ENCODE measurements around the gene KCTD11. TPM values are rescaled to one million over a fixed set of nuclear protein-coding genes. Genes with fewer than 3 reads are reported as not detected.

KCTD11 gene
- total RNA-seq, 2 experiments from 2014 or later: 6.0 to 8.6 TPM

DNA sequence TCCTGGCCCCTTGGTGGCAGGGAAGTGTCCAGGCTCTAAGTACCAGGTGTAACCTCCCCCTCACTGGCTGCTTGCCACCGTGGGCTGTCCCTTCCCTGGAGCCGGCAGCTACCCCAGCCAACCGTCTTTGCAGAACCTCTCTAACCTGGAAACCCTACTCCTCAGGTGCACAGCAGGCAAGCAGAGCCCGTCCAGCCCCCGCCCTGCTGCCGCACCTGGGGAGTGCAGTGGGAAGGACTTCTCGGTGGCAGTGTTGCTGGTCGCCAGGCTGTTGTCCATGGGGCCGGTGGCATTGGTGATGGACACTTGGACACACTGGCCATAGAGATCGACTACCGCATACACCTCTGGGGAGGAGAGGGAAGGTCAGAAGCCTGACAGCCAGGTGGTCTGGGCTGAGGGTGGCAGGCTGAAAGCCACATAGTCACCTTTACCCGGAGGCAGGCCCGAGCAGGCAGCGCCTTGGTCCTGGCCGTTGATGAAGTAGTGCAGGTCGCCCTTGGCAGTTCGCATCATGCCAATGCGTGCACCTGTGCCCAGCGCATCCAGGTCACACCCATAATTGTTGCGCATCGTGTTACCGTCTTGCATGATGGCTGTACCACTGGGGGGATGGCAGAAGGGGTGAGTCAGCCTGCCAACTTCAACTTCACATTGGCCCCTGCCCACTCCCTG lies 29.3 kb upstream of the KCTD11 start:
- no peak for DNase-seq (ENCODE audit: low spot score)
- BruUV-seq (replicated peaks): no TSS peak
- POLR2A ChIA-PET: no interaction called here

DNA sequence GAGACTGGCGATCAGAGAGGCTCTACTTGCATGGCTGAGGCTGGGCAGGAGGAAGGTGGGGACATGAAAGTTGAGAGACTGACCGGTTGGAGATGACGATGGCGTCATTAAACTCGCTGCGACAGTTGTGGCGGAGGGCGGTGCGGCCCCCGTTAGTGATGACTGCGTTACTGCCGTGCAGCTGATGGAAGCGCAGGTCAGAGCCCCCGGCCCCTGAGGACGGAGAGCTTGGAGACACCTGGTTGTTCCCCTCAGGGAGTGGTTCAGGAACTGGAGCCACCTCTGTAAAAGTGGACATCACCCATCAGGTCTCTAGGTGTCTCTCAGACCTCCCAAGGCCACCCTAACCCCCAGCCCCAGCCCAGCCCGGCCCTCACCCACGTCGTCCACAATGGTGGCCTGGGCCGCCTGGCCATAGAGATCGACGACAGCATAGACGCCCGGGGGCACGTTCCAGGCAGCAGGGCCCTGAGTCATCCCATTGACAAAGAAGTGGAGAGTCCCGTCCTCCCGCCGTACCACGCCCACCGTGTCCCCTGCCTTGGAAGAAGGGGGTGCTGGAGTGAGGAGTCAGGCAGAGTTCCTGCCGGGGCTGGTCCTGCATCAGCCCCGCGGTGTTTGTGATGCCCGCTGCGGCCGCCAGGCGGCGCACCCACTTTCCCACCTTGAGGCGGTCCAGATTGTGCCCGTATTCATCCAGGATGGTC lies 28.1 kb upstream of the KCTD11 start:
- CTCF ChIA-PET (ENCODE audit: unreplicated experiment): interaction anchor here (1.3 kb wide), 1 partner anchor 13 kb away, joined by 4 read pairs; no protein-coding TSS in a partner anchor
- TF ChIP-seq, protein P1, sequence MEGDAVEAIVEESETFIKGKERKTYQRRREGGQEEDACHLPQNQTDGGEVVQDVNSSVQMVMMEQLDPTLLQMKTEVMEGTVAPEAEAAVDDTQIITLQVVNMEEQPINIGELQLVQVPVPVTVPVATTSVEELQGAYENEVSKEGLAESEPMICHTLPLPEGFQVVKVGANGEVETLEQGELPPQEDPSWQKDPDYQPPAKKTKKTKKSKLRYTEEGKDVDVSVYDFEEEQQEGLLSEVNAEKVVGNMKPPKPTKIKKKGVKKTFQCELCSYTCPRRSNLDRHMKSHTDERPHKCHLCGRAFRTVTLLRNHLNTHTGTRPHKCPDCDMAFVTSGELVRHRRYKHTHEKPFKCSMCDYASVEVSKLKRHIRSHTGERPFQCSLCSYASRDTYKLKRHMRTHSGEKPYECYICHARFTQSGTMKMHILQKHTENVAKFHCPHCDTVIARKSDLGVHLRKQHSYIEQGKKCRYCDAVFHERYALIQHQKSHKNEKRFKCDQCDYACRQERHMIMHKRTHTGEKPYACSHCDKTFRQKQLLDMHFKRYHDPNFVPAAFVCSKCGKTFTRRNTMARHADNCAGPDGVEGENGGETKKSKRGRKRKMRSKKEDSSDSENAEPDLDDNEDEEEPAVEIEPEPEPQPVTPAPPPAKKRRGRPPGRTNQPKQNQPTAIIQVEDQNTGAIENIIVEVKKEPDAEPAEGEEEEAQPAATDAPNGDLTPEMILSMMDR (conservative IDR thresholded peaks at IDR 0.05; ENCODE audit: low read length): peak; percentile 94
- TF ChIP-seq EZH2phosphoT487 (IDR thresholded peaks at IDR 0.05; ENCODE audit: borderline replicate concordance, low read depth, low read length): no peak
- H3K4me2 ChIP-seq (ENCODE audit: low read length): no peak overlapping the region

More for the DNA sequence above, 29.3 kb upstream of the KCTD11 start:
- no peak for TF ChIP-seq EZH2phosphoT487 (IDR thresholded peaks at IDR 0.05; ENCODE audit: borderline replicate concordance, low read depth, low read length)
- TF ChIP-seq, protein P1 (conservative IDR thresholded peaks at IDR 0.05; ENCODE audit: low read length): no peak
- H3K4me2 ChIP-seq (ENCODE audit: low read length): no peak overlapping the region
- peaks cover 5% of the 10 kb centered on the region for H3K4me1 ChIP-seq (ENCODE audit: insufficient read depth, low read length, poor library complexity, severe bottlenecking)
- no peak overlapping the region for H2AFZ ChIP-seq (ENCODE audit: low read length)
- H3K4me3 ChIP-seq (ENCODE audit: low read depth, low read length, poor library complexity, severe bottlenecking): no peak overlapping the region
- H3K27ac ChIP-seq (ENCODE audit: low read depth, low read length, poor library complexity, severe bottlenecking): no peak overlapping the region
- no peaks in the 10 kb centered on the region for H3K9me3 ChIP-seq (ENCODE audit: low read length)
- peaks cover under 1% of the 10 kb centered on the region; the same call in 1 of the 2 replicates for H3K79me2 ChIP-seq (ENCODE audit: insufficient read depth, low read depth, low read length)
- peaks cover 86% of the 10 kb centered on the region for H3K36me3 ChIP-seq (ENCODE audit: insufficient read depth, low read length)
- no peaks in the 10 kb centered on the region for H4K20me1 ChIP-seq (ENCODE audit: insufficient read depth, low read length)
- no peaks in the 10 kb centered on the region for H3K9me2 ChIP-seq (ENCODE audit: insufficient read depth, low read length)
- intact Hi-C loops (cut with micrococcal nuclease; ENCODE audit: unreplicated experiment): no loop called here
- CTCF ChIA-PET (ENCODE audit: unreplicated experiment): no interaction called here

More for the DNA sequence above, 28.1 kb upstream of the KCTD11 start:
- Histone ChIP-seq H3K27ac (ENCODE audit: low read depth, low read length, poor library complexity, severe bottlenecking) (no peak overlapping the region), H2AFZ (ENCODE audit: low read length) (no peak overlapping the region), H3K79me2 (ENCODE audit: insufficient read depth, low read depth, low read length) (peaks cover 12% of the 10 kb centered on the region; the same call in 1 of the 2 replicates), H3K9me2 (ENCODE audit: insufficient read depth, low read length) (no peaks in the 10 kb centered on the region), H4K20me1 (ENCODE audit: insufficient read depth, low read length) (no peaks in the 10 kb centered on the region), H3K9me3 (ENCODE audit: low read length) (no peaks in the 10 kb centered on the region), H3K4me1 (ENCODE audit: insufficient read depth, low read length, poor library complexity, severe bottlenecking) (peaks cover 14% of the 10 kb centered on the region), H3K36me3 (ENCODE audit: insufficient read depth, low read length) (peaks cover 73% of the 10 kb centered on the region), H3K4me3 (ENCODE audit: low read depth, low read length, poor library complexity, severe bottlenecking) (no peak overlapping the region)
- POLR2A ChIA-PET: no interaction called here
- BruUV-seq (replicated peaks): no TSS peak
- intact Hi-C loops (cut with micrococcal nuclease; ENCODE audit: unreplicated experiment): loop anchor here (1.0 kb wide), 1 partner anchor 21 kb away; no protein-coding TSS in a partner anchor
- DNase-seq (ENCODE audit: low spot score): peak; percentile 45
